Neuron (in vitro differentiated cells): Measurements from ENCODE around the gene TAS2R1.
"Not testable (repeated sequence)": the region's sequence is repeated elsewhere in the genome, so short reads cannot be mapped to it uniquely, and the experiment has no call there.

ENCODE experiments used
- H2AFZ ChIP-seq: one replicate; pipeline ENCODE4 v1.6.1; 2013; ENCODE audit warnings: low read depth, mild to moderate bottlenecking, inconsistent platforms, low read length, moderate library complexity
- H3K27me3 ChIP-seq: one replicate; pipeline ENCODE4 v1.6.1; 2013; ENCODE audit warnings: low read length; ENCODE audit not compliant: insufficient read depth
- H3K36me3 ChIP-seq: one replicate; pipeline ENCODE4 v1.6.1; 2013; ENCODE audit warnings: low read length; ENCODE audit not compliant: insufficient read depth
- H3K4me1 ChIP-seq: one replicate; pipeline ENCODE4 v1.6.1; 2013; ENCODE audit warnings: low read length; ENCODE audit not compliant: insufficient read depth
- H3K4me3 ChIP-seq: 2 replicates; pipeline ENCODE4 v1.5.1; 2013; ENCODE audit warnings: mild to moderate bottlenecking, low read length, moderate library complexity
- H3K9me3 ChIP-seq: one replicate; pipeline ENCODE4 v1.6.1; 2013; ENCODE audit warnings: low read length

The TAS2R1 gene

DNA sequence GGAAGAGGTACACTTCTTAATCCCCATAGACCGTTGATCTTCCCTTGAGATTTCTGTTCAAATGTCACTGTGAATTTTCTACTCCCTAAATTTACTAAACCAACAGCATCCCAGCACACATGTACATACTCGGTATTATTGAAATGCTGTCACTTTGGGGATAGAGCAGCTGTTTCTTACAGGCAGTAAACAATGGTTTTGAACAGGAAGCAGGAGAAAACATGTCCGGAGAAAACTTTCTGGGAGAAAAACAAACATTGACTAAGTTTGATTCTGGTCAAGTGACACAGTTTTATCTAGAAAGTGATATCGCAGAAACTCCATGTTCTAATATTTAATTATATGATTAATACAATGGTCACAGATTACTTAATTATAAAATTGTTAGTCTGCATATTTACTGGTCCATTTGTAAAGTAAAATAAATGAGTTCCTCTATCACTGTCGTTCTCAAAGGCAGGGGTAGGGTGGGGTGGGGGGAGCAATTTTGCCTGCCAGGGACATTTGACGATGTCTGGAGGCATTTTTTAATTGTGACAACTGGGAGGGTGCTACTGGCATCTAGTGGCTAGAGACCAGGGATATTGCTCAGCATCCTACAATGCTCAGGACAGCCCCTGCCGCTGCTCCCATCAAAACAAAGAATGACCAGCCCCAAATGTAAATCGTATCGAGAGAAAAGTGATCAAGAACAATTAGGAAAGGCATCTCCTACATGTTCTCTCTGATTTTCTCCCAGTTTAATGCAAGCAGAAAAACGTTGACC, 12.2 kb downstream of the TAS2R1 start:
- Histone ChIP-seq H3K4me1 (no peaks in the 10 kb centered on the region), H3K9me3 (no peaks in the 10 kb centered on the region), H3K4me3 (no peak overlapping the region), H2AFZ (no peak overlapping the region), H3K36me3 (no peaks in the 10 kb centered on the region), H3K27me3 (no peaks in the 10 kb centered on the region)

GRCh38 chr5:9617221-9617620, 12.9 kb downstream of the TAS2R1 start:
- Histone ChIP-seq H2AFZ (no peak overlapping the region), H3K36me3 (no peaks in the 10 kb centered on the region), H3K9me3 (no peaks in the 10 kb centered on the region), H3K4me3 (no peak overlapping the region), H3K27me3 (no peaks in the 10 kb centered on the region), H3K4me1 (no peaks in the 10 kb centered on the region)

- H3K4me1 ChIP-seq, result no peaks in the 10 kb centered on the region
- no peaks in the 10 kb centered on the region for H3K9me3 ChIP-seq
- no peaks in the 10 kb centered on the region for H3K36me3 ChIP-seq
- no peak overlapping the region for H3K4me3 ChIP-seq
- H3K27me3 ChIP-seq, result no peaks in the 10 kb centered on the region
- H2AFZ ChIP-seq, result no peak overlapping the region
These were observed 14.8 kb downstream of the TAS2R1 start for GRCh38 chr5:9615331-9615730.

GRCh38 chr5:9613360-9613759, 16.8 kb downstream of the TAS2R1 start:
- Histone ChIP-seq H3K9me3 (no peaks in the 10 kb centered on the region), H3K4me3 (no peak overlapping the region), H3K36me3 (no peaks in the 10 kb centered on the region), H3K4me1 (no peaks in the 10 kb centered on the region), H3K27me3 (no peaks in the 10 kb centered on the region), H2AFZ (no peak overlapping the region)

DNA sequence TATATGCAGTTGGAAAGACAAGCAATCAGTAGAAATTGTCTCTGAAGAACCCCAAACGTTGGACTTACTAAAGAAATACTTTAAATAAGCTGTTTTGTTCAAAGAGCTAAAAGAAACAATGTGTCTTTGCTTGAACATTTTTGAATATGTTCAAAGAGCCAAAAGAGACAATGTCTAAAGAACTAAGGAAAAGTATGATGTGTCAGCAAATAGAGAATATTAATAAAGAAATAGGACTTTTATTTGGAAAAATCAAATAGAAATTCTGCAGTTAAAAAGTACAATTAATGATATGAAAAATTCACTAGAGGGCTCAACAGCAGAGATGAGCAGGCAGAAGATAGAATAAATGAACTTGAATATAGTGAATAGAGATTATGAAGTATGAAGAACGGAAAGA, 19.2 kb downstream of the TAS2R1 start:
- H3K4me3 ChIP-seq, result no peak overlapping the region
- H3K27me3 ChIP-seq, result no peaks in the 10 kb centered on the region
- H3K36me3 ChIP-seq, result no peaks in the 10 kb centered on the region
- no peaks in the 10 kb centered on the region for H3K4me1 ChIP-seq
- no peaks in the 10 kb centered on the region for H3K9me3 ChIP-seq
- H2AFZ ChIP-seq, result no peak overlapping the region

- Histone ChIP-seq H3K4me3 (no peak overlapping the region), H3K9me3 (no peaks in the 10 kb centered on the region), H3K36me3 (no peaks in the 10 kb centered on the region), H3K4me1 (no peaks in the 10 kb centered on the region), H2AFZ (no peak overlapping the region), H3K27me3 (no peaks in the 10 kb centered on the region)
These were observed 19.8 kb downstream of the TAS2R1 start for GRCh38 chr5:9610364-9610763.

DNA sequence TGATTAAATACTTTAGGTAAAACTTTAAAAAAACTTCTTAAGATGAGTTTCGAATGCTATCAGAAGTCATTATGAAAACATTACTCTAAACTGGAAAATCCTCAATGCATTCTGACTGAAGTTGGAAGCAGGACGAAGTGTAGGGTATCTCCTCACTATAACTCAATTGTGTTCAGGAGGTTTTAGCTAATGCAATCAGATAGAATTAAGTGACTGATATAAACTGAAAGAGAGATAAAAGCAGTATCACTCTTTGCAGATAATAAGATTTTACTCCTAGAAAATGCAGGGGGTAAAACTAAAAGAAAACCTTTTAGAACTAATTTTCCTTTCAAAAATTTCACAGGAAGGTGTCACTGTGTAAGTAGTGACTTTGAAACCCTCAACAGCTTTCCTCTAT, 22.1 kb downstream of the TAS2R1 start:
- Histone ChIP-seq H3K4me3 (no peak overlapping the region), H3K27me3 (no peaks in the 10 kb centered on the region), H3K9me3 (no peaks in the 10 kb centered on the region), H3K4me1 (no peaks in the 10 kb centered on the region), H3K36me3 (no peaks in the 10 kb centered on the region), H2AFZ (no peak overlapping the region)

DNA sequence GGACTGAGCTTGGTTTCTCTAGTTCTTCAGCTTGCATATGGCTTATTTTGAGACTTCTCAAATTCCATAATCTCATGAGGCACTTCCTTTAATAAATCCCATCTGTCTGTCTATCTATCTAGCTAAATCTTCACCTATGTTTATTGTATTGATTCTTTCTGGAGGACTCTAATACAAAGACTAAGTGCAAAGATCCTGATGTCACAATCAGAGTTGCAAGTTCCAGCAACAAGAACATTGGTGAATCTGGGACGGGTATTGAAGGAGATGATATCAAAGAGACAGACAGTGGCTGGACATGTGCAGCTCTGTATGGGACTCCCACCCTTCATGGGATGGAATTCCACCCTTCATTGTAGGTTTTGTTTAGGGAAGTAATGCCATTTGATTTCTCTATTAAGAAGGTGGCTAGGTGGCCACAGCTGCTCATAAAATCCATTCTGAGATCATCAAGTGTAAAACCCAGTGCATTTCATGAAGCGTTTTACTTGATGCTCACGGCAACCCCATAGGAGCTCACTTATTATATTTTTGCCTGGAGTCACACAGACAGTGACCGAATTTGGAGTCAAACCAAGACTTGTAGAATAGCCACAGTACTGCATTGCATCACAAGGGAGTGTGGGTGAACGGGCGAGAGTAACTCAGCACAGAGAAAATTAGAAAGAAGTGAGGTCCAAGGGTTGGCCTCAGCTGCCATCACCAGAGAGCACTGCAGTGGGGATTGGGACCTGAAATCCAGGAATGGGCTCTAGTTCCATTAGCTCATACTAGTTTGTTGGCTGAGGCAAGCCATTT, 24.9 kb downstream of the TAS2R1 start:
- no peaks in the 10 kb centered on the region for H3K4me1 ChIP-seq
- no peaks in the 10 kb centered on the region for H3K36me3 ChIP-seq
- no peaks in the 10 kb centered on the region for H3K27me3 ChIP-seq
- H2AFZ ChIP-seq, result no peak overlapping the region
- H3K9me3 ChIP-seq, result no peaks in the 10 kb centered on the region
- H3K4me3 ChIP-seq, result no peak overlapping the region

DNA sequence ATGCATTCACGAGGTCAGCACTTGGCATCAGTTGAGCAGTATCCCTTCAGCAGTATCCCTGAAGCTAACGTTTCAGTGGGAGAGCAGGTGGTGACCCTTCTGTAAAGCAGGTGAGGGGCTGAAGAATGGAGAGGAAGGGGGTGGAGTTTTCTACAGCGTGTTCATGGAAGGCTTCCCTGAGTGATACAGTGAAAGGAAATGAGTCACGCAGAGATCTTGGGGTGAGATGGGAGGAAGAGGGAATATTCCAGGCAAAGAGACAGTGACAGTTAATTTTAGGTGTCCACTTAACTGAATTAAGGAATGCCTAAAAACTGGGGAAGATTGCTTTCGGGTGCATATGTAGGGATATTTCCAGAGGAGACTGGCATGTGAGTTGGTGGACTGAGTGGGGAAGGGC, 25.7 kb downstream of the TAS2R1 start:
- Histone ChIP-seq H3K9me3 (no peaks in the 10 kb centered on the region), H3K4me1 (peaks cover 2% of the 10 kb centered on the region), H3K4me3 (no peak overlapping the region), H3K27me3 (no peaks in the 10 kb centered on the region), H2AFZ (no peak overlapping the region), H3K36me3 (no peaks in the 10 kb centered on the region)

- Histone ChIP-seq H3K4me1 (peaks cover 23% of the 10 kb centered on the region), H3K9me3 (no peaks in the 10 kb centered on the region), H2AFZ (no peak overlapping the region), H3K36me3 (no peaks in the 10 kb centered on the region), H3K4me3 (no peak overlapping the region), H3K27me3 (no peaks in the 10 kb centered on the region)
These were observed 29.0 kb downstream of the TAS2R1 start for GRCh38 chr5:9601055-9601739.

DNA sequence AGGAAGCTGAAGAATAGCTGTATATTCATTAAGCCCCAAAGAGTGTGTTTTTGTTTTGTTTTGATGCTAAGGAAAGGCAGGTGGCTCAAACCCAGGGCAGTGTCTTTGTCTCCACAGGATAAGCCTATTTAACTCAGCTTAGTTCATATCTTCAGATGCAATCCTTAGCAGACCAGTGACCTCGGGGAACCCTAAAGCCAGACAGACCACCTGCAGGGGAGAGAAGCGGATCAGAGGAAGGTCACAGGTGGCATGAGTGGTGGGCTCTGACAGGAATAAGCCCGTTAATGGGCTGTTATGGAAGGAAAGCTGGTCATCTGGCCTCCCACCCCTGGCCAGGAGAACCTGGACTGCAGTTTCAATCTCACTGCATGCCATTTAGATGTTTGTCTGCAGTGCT, 30.8 kb downstream of the TAS2R1 start:
- Histone ChIP-seq H3K36me3 (no peaks in the 10 kb centered on the region), H2AFZ (no peak overlapping the region), H3K4me3 (no peak overlapping the region), H3K9me3 (no peaks in the 10 kb centered on the region), H3K4me1 (peaks cover 35% of the 10 kb centered on the region), H3K27me3 (no peaks in the 10 kb centered on the region)

- H3K9me3 ChIP-seq, H3K36me3 ChIP-seq, H3K27me3 ChIP-seq, H2AFZ ChIP-seq, H3K4me3 ChIP-seq: not testable (repeated sequence)
- H3K4me1 ChIP-seq, result peaks cover 35% of the 10 kb centered on the region
These were observed 31.8 kb downstream of the TAS2R1 start for GRCh38 chr5:9598329-9598728.

GRCh38 chr5:9597322-9597721, 32.8 kb downstream of the TAS2R1 start:
- not testable (repeated sequence) for H3K9me3 ChIP-seq, H3K36me3 ChIP-seq, H3K4me3 ChIP-seq, H3K27me3 ChIP-seq
- H3K4me1 ChIP-seq, result peaks cover 35% of the 10 kb centered on the region
- H2AFZ ChIP-seq, result peak overlapping the region; percentile 19
